Stimulated activated CD4-positive, alpha-beta T cell treated with anti-CD3 and anti-CD28 coated beads, TNF-alpha, amount 100 ng/mL, for 4 hours (primary cell): Measurements from ENCODE around the gene PAQR9.

Experiments
- DNase-seq, 3 experiments: peaks; one replicate each; pipeline ENCODE4 v3.0.0-alpha.2; 2020; ENCODE audit warnings: low read depth in 3 of 3

Gene PAQR9

GRCh38 chr3:142982038-142982773, 18.7 kb upstream of the PAQR9 start:
- DNase-seq = no peak

- no peak for DNase-seq
These were observed 17.6 kb upstream of the PAQR9 start for GRCh38 chr3:142981108-142981507.

DNA sequence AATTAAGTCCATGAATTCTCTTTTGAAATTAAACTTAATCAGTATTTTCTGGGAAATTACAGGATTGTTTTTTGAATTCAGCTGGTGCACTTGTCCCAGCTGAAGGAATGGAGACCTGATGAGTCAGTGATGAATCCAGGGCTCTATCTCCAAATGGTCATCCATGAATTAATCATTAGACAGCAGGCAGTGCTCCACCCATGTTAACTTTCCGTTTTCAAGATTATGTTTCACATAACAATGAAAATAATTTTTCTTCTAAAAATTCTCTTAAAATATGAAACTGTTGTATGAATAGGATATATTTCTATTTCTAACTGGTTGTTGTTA, 13.9 kb upstream of the PAQR9 start:
- DNase-seq = no peak

DNA sequence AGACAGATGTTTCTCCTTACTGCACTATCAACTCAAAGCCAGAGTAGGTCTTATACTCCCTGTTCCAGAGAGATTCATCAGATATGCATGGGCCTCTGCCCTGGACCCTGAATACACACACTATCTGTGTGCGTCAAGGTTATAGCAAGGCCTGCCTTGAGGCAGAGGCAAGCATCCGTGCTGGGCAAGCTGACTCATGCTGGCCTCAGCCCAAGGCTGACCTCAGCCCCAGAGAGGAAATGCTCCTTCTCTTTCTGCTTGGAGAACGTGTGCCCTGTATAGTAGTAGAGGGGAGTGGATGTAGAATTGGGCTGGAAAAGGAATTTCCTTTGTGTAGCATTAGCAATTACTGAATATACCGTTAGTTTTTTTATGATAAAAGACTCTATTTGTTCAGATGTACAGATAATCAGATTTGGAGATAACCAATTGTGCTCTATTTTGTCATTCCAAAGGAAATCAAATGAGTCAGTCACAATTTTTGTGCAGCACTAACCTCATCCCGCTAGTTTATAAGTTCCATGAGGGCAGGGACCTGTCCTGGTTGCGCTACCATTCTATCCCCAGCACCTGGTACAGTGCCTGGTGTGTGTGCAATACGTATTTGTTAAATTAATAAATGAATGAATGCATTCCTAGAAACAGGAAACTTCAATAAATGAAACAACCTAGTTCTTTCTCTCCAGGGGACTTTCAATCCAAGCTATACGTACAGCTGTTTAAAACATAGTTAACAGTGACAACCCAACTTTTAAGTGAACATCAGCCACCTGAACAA, 13.3 kb upstream of the PAQR9 start:
- no peak for DNase-seq

DNA sequence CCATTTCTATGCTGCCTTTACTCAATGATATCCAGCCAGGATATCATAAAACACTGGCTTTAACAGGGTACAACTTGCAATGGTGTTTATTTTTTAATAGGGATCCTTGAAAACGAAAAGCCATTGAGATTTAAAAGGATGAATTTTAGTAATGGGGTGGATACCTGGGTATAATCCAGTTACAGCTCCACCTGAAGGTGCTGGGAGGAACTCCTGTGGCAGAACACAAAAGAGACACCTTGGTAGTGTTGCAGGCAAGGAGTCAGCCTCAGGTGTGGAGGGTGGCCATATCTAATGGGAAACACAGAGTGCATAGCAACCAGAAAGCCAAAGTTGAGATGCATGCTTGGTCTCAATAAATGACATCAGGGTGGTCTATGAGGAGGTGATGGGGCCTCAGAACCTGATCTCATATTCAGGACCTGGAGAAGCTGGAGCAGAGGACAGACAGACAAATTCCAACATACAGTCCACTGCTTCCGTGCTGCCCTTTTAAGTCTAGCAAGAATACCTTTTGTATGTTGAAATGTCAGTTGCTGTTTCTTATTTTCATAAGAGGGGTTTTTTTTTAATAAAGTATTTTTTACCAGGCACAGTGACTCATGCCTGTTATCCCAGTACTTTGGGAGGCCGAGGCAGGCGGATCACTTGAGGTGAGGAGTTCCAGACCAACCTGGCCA, 12.0 kb upstream of the PAQR9 start:
- no peak for DNase-seq

DNA sequence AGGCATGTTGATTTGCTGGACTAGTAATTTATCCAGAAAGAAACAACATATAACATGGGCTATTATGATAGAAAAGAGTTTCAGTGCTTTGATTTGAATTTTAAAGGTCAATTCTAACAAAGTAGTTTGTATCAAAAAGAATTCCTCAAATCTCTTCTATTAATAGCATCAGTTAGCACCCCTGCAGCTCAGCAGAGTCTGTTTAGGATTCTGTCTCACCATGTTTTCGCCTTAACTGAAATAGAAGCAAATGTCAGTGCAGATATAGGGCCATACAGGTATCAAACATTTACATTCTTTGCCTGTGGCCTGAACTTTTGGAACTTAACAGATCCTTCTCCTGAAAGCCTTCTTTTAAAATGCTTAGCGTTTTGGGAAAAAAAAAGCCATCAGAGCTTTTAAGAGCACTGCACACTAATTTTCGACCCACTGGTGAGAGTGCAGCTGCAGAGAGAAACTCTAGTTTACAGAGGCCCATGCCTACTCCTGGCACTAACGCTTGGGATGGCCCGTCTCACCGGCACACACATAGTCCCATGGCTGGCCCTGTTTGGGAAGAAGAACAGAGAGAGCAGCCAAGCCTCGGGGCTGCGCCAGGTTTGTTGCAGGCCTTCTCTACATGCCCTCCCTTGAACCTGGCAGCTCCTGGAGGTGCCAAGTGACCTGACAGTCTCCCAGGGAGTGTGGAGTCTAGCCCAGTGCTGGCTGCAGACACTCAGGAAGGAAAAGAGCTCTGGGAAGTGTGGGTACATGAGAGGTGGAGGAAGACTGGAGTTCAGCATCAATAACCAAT, 9.9 kb upstream of the PAQR9 start:
- no peak for DNase-seq

DNA sequence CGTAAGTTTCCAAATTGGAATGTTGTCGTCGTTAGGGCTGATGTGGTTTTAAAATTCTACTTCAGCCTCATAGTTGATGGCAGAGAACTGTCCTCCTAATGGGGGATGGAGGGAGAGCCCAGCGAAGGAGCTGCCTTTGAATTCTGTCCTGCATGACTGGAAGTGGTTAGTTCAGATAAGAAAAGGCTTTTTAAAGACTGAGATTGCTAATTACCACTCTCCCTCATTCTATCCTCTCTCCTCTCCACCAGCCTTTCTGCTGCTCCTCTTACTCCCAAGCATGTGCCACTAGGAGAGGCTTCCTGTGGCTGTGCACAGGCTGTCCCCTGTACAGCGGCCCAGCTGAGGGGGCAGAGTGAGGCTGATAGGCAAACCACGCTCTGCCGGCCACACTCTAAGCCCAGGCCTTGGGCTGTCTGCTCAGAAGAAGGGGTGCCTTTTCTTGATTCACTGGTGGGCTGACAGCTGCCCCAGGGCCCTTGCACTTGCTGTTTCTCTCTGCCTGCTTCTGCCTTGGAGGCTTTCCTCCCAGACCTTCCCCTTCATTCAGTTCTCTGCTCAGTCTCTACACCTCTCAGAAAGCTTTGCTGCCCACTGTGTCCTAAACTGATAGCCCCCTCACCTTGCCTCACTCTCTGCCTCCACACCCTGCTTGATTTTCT, 8.7 kb upstream of the PAQR9 start:
- DNase-seq = no peak

DNA sequence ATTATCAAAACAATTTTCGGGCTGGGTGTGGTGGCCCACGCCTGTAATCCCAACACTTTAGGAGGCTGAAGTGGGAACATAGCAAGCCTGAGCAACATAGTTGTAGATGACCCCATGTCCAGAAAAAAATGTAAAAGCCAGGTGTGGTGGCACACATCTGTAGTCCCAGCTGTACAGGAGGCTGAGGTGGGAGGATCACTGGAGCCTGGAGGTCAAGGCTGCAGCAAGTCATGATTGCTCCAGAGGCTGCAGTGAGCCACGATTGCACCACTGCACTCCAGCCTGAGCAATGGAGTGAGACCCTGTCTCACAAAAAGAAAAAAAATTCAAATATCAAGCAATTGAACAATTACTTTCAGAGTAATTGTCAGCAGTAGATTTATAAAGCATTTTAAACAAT, 8.0 kb upstream of the PAQR9 start:
- no peak for DNase-seq

GRCh38 chr3:142968319-142969025, 5.0 kb upstream of the PAQR9 start:
- no peak for DNase-seq

- DNase-seq = no peak
These were observed 3.3 kb upstream of the PAQR9 start for GRCh38 chr3:142966808-142967207.

- no peak for DNase-seq
These were observed 2.1 kb upstream of the PAQR9 start for GRCh38 chr3:142965581-142965980.

- DNase-seq = no peak
These were observed 299 bp downstream of the PAQR9 start for GRCh38 chr3:142963234-142963515.

DNA sequence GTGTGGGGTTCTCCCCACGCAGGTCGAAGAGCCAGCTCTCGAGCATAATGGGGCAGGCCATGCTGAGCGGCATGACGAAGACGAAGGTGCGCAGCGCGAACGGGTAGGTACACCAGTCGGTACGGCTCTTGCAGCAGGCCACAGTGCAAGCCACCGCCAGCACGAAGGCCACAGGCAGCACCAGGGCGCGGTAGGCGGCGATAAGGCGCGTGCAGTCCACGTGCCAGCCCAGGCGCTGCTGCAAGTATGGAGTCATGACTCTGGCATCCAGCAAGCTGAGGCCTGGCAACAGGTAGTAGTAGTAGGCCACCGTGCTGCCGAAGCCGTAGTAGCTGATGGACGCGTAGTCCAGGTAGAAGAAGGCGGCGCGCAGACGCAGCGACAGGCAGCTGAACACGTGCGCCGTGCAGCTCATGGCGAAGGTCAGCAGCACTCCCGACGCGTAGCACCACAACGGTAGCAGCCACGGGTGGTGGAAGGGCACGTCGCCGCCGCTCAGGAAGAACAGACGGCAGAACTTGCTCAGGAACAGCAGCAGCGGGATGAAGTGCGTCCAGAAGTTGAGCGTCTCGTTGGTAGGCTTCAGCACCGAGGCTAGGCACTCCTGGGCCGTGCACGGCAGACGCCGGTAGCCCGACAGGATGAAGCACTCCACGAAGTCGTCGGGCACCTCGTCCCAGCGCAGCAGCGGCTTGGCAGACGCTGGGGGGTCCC, 797 bp downstream of the PAQR9 start:
- DNase-seq = no peak

- DNase-seq = no peak
These were observed 1.3 kb downstream of the PAQR9 start for GRCh38 chr3:142962175-142962519.

DNA sequence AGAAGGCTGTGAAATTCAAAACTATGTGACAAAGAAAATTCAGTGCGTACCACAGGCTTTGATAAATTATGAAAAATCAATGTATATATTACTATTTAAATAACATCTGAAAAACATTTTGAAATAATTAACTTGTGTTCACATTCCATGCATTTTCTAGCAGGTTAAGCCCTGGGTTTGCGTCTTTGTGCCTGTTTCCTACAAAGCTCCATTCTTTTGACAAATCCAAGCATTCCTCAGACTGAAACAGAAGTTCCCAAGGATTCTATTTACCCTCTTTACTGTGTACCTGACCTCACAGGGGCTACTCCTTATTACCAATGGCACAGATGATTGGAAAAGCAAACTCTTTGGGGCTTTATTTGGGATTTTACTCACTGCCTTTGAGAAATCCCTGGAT, 1.9 kb downstream of the PAQR9 start:
- DNase-seq = no peak

DNA sequence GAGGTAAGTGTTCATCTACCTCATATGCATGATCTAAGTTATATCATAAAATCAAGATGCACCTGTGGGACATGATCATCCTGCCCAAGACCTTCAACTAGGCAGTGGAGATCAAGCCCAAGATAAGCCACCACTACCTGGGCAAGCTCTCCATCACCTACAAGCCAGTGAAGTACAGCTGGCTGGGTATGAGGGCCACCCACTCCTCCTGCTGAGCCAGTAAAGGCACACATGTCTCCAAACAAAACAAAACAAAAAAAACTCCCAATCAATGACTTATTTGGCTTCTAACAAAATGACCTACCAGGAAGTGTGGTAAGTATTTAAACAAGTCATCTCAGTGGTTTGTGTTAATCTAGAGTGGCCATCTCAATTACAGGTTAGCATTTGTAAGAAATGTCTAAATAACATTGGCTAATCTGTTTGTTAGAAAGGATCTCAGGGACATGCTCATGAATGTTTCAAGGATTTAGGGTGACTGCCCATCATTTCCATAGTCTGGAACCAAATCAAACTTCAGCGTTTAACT, 3.1 kb downstream of the PAQR9 start:
- DNase-seq = no peak

DNA sequence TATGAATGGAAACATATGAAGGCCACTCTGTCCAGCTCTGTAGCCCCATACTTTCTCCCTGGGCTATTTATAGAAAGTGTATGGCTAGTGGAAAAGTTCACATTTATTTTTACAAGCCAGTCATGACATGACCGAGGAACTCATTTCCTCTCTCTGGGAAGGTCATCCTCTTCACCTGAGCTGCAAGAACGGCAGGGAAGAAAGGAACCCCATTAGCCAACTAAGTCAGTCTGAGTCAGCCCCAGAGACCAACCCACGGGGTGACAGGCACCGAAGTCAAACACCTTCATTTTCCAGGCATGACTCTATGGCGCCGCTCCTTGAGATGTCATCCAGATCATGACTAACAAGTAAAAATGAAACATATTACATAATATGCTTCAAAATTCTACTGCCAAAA, 4.8 kb downstream of the PAQR9 start:
- no peak for DNase-seq

GRCh38 chr3:142953443-142953842, 10.0 kb downstream of the PAQR9 start:
- DNase-seq = no peak

DNA sequence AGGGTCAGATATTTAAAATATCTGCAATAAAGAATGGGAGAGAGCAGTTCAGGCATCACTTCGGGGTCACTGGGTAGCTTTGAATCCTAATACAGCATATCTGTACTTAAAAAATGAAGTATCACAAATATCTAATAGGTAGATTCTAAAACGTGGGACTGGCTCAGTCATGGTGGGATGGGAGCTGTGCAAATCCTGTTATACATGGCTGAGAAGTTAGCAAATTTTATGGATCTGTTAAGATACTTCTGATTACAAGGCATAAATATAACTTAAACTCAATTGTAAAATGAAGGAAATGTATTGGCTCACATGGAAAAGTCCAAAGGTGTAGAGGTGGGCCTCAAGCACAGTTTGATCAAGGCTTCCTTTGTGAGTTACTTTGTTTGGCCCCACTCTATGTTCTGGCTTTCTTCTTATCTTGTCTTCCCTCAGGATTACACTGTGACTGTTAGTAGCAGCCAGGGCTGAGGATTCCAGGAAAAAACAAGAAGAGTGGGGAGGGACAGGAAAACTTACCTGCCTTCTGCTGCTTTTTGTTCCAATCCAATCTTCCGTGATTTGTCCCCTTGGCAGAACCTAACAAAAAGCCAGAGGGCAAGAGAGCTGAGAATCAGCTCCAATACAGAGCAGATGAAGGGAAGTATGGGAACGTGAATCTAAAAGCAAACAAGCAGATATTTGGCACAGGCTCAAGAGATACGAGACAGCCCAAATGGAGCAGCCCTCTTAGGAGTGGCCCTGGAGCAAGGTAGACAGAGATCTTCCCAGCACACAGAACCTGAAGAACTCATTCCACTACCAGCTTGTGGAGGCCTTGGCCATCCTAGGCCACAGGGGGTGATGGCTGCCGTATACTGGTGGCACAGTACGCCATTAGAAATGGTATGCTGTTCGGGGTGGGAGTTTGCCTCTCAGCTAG, 10.9 kb downstream of the PAQR9 start:
- DNase-seq = no peak
